Lower lobe of right lung (tissue), 2 donors: ENCODE data around the gene SPATA17. TPM values are rescaled to one million over a fixed set of nuclear protein-coding genes. Genes with fewer than 3 reads are reported as not detected.

Source experiments
- ATAC-seq, 2 donors: fragments of 200-7000 bp; cut with Tn5 transposase; one replicate each; pipeline ENCODE4 v1.9.1; 2020 to 2022; ENCODE audit warnings: mild to moderate bottlenecking in 2 of 2, moderate library complexity in 2 of 2
- DNase-seq: peaks from one replicate; pipeline ENCODE4 v3.0.0-alpha.2; 2020
- H3K27ac ChIP-seq: fragments of 200-600 bp; one replicate; pipeline ENCODE4 v1.8.0; 2022
- H3K27me3 ChIP-seq: fragments of 200-600 bp; one replicate; pipeline ENCODE4 v1.8.0; 2022; ENCODE audit warnings: low read depth
- H3K36me3 ChIP-seq: fragments of 200-600 bp; one replicate; pipeline ENCODE4 v1.8.0; 2022; ENCODE audit warnings: mild to moderate bottlenecking
- H3K4me1 ChIP-seq: fragments of 200-600 bp; one replicate; pipeline ENCODE4 v1.8.0; 2022
- H3K4me3 ChIP-seq: fragments of 200-600 bp; one replicate; pipeline ENCODE4 v1.8.0; 2022; ENCODE audit warnings: mild to moderate bottlenecking
- H3K9me3 ChIP-seq: fragments of 200-600 bp; one replicate; pipeline ENCODE4 v1.8.0; 2022
- intact Hi-C: fragments of 100-400 bp; cut with DNase I; formaldehyde crosslinking; loops from one replicate; pipeline ENCODE4 v1.11.0; 2022
- total RNA-seq: library from RNA; stranded (reverse); fragmentation: NEBNext Ultra II Directional; extraction: Animal tissue kit (Norgen Biotek cat#: 25700); gene quantifications from one replicate; pipeline ENCODE4 v1.2.1, GENCODE V29; 2021
- TF ChIP-seq, protein P1 (sequence below): fragments of 200-600 bp; IDR thresholded peaks from one replicate; pipeline ENCODE4 v1.8.0; 2022; ENCODE audit warnings: antibody characterized with exemption, mild to moderate bottlenecking
- donor health status: DM: no; HTN: yes; CAD: no; lungs with severe emphysema.

SPATA17 gene
- total RNA-seq, 1 donor from 2014 or later = 4.0 TPM

DNA sequence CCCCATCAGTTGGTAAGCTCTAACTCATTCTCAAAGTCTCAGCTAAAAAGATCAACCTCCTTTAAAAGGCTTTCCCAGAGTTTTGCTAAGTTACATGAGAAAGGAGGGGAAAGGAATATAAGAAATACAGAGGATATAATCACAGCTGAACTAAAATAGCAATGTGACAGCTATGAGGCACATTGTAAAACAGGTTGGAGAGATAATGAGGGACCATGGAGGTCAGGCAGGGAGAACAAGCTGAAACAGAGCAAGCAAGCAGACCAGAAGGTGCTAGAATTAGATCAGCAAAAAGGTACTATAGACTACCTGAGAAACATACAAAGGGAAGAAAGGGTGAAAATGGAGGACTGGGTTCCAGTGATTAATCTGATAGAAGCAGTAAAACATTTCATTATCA is 28.8 kb upstream of the SPATA17 start:
- ATAC-seq (no peak), DNase-seq (no peak)
- H3K4me3 ChIP-seq = no peak overlapping the region
- intact Hi-C loops = no loop called here
- H3K9me3 ChIP-seq = no peaks in the 10 kb centered on the region
- no peaks in the 10 kb centered on the region for H3K4me1 ChIP-seq
- H3K27me3 ChIP-seq = no peaks in the 10 kb centered on the region
- H3K36me3 ChIP-seq = peaks cover 12% of the 10 kb centered on the region
- H3K27ac ChIP-seq = no peak overlapping the region
- TF ChIP-seq, protein P1, sequence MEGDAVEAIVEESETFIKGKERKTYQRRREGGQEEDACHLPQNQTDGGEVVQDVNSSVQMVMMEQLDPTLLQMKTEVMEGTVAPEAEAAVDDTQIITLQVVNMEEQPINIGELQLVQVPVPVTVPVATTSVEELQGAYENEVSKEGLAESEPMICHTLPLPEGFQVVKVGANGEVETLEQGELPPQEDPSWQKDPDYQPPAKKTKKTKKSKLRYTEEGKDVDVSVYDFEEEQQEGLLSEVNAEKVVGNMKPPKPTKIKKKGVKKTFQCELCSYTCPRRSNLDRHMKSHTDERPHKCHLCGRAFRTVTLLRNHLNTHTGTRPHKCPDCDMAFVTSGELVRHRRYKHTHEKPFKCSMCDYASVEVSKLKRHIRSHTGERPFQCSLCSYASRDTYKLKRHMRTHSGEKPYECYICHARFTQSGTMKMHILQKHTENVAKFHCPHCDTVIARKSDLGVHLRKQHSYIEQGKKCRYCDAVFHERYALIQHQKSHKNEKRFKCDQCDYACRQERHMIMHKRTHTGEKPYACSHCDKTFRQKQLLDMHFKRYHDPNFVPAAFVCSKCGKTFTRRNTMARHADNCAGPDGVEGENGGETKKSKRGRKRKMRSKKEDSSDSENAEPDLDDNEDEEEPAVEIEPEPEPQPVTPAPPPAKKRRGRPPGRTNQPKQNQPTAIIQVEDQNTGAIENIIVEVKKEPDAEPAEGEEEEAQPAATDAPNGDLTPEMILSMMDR = no peak

GRCh38 chr1:217605390-217605789 is 25.8 kb upstream of the SPATA17 start:
- peaks cover 25% of the 10 kb centered on the region for H3K36me3 ChIP-seq
- no peak for ATAC-seq
- intact Hi-C loops = no loop called here

DNA sequence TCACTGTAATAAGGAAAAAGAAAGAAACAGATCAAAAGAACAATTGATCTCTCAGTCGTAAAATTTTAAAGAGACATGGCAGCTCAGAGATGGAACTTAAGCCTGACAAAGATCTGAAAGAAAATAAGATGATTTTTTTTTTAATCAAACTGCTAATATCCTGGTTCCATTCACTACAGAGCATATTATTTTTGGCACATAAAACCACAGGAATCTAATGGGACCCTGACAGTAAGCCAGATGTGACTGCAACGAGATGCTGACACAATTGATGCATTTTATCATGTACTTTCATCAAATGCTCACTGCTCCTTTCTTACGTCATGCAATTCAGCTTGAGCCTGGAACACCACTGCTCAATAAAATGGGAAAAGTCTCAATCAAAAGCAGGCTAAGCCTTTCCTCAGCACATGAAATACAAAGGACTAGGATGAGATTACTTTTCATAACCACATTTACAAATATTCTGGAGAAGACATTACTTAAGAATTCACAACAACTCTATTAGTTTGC is 16.9 kb upstream of the SPATA17 start:
- H3K27ac ChIP-seq = no peak overlapping the region
- intact Hi-C loops = no loop called here
- ATAC-seq (no peak), DNase-seq (no peak)
- TF ChIP-seq, protein P1 = no peak
- peaks cover 27% of the 10 kb centered on the region for H3K36me3 ChIP-seq
- H3K4me1 ChIP-seq = no peaks in the 10 kb centered on the region
- H3K9me3 ChIP-seq = no peaks in the 10 kb centered on the region
- H3K27me3 ChIP-seq = no peaks in the 10 kb centered on the region
- H3K4me3 ChIP-seq = no peak overlapping the region

More at GRCh38 chr1:217605390-217605789, 25.8 kb upstream of the SPATA17 start:
- H3K9me3 ChIP-seq = no peaks in the 10 kb centered on the region
- H3K27me3 ChIP-seq = no peaks in the 10 kb centered on the region
- no peak overlapping the region for H3K4me3 ChIP-seq
- TF ChIP-seq, protein P1 = no peak
- H3K27ac ChIP-seq = no peak overlapping the region
- no peaks in the 10 kb centered on the region for H3K4me1 ChIP-seq
- DNase-seq = no peak

- no peaks in the 10 kb centered on the region for H3K27me3 ChIP-seq
- intact Hi-C loops = no loop called here
- H3K27ac ChIP-seq = no peak overlapping the region
- H3K4me1 ChIP-seq = no peaks in the 10 kb centered on the region
- no peak for DNase-seq
- no peaks in the 10 kb centered on the region for H3K9me3 ChIP-seq
- no peak overlapping the region for H3K4me3 ChIP-seq
- no peak for ATAC-seq
- TF ChIP-seq, protein P1 = no peak
- H3K36me3 ChIP-seq = peaks cover 18% of the 10 kb centered on the region
Measured at GRCh38 chr1:217617126-217617525, 14.0 kb upstream of the SPATA17 start.

DNA sequence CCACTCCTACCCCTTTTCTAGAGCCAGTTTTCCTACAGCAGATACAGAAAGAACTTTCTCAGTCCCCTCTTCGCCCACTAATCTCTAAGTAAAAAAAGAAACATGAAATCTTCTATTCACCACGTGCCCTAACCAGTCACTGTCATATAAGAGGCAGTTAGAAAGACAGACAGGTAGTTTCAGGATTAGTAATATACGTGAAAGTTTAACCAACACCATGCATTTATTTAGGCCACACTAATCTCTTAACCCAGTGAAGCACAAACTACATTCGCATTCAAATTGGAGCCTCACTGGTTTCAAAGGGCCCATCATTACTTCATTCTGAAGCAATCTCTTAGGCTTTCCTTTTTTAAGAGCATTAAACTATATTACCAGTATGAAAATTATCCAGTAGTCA is 10.3 kb upstream of the SPATA17 start:
- no peak for ATAC-seq
- intact Hi-C loops = no loop called here

More for the DNA sequence above, 10.3 kb upstream of the SPATA17 start:
- Histone ChIP-seq H3K27me3 (no peaks in the 10 kb centered on the region), H3K4me1 (no peaks in the 10 kb centered on the region), H3K27ac (no peak overlapping the region), H3K4me3 (no peak overlapping the region), H3K36me3 (peaks cover 18% of the 10 kb centered on the region), H3K9me3 (no peaks in the 10 kb centered on the region)
- no peak for DNase-seq
- TF ChIP-seq, protein P1 = no peak
